K562 (cell line): ENCODE data around the gene CPN2. TPM values are rescaled to one million over a fixed set of nuclear protein-coding genes. Genes with fewer than 3 reads are reported as not detected.

ENCODE experiments used
- ATAC-seq: fragments of 200-7000 bp; cut with Tn5 transposase; 3 replicates; pipeline ENCODE4 v1.9.1; 2020; ENCODE audit warnings: moderate library complexity
- BruUV-seq: library from RNA; stranded (reverse); fragments of 400-500 nt; replicated peaks from 2 replicates; lab custom pipeline; 2021; lab: Mats Ljungman, UMichigan
- CTCF ChIA-PET: fragments of 300-600 bp; formaldehyde crosslinking; extraction: SDS; loops from one replicate; lab custom pipeline; 2021; ENCODE audit warnings: low intra/inter-chr PET ratio; lab: Yijun Ruan, JAX
- POLR2A ChIA-PET: fragments of 300-600, 350-650 bp; sonication (Branson Sonifier 250); formaldehyde crosslinking; extraction: SDS; loops from one replicate; lab custom pipeline; 2021; ENCODE audit warnings: antibody characterized with exemption, inconsistent platforms; lab: Yijun Ruan, JAX
- DNase-seq, 4 experiments: peaks; one replicate each; pipeline versions ENCODE4 v3.0.0 to v3.0.0-alpha.2; 2011 to 2018; ENCODE audit warnings: low spot score in 3 of 4, mixed read lengths in 3 of 4; ENCODE audit errors: extremely low read depth in 1 of 4
- FAIRE-seq: peaks from 2 replicates; lab custom pipeline; 2011; peaks lifted over from hg19 to GRCh38; lab: Jason Lieb, UNC
- H2AFZ ChIP-seq: 2 replicates; pipeline ENCODE4 v1.6.0; 2011; ENCODE audit warnings: low read depth, low read length, control low read depth, inconsistent platforms
- H3K27ac ChIP-seq: fragments of 200-600 bp; 3 replicates; pipeline ENCODE4 v1.8.0; 2011; ENCODE audit warnings: low read depth, mild to moderate bottlenecking, control low read depth, inconsistent platforms, low read length, moderate library complexity, mixed read lengths; ENCODE audit errors: extremely low read depth
- H3K27me3 ChIP-seq, 2 experiments: fragments of 300-600 bp in 1 of 2; 2 replicates in 1 of 2; 3 replicates in 1 of 2; pipeline versions ENCODE4 v1.6.0 to v1.8.0; 2011; ENCODE audit warnings: inconsistent platforms in 2 of 2, low read length in 2 of 2, mild to moderate bottlenecking in 1 of 2, mixed read lengths in 1 of 2, moderate library complexity in 1 of 2; ENCODE audit not compliant: control insufficient read depth in 2 of 2, insufficient read depth in 2 of 2
- H3K36me3 ChIP-seq: fragments of 300-600 bp; 3 replicates; pipeline ENCODE4 v1.8.0; 2011; ENCODE audit warnings: mild to moderate bottlenecking, low read length, inconsistent platforms; ENCODE audit not compliant: control insufficient read depth, insufficient read depth
- H3K4me1 ChIP-seq, 2 experiments: fragments of 200-600 bp in 1 of 2; replicated peaks in 1 of 2; 2 replicates in 1 of 2; 3 replicates in 1 of 2; pipeline versions ENCODE4 v1.5.1 to v1.8.0; 2011; ENCODE audit warnings: inconsistent platforms in 2 of 2, low read length in 2 of 2, mild to moderate bottlenecking in 1 of 2, mixed read lengths in 1 of 2, moderate library complexity in 1 of 2; ENCODE audit not compliant: control insufficient read depth in 2 of 2, insufficient read depth in 2 of 2
- H3K4me2 ChIP-seq: 2 replicates; pipeline ENCODE4 v1.6.1; 2011; ENCODE audit warnings: low read length, control low read depth, inconsistent platforms, mixed read lengths; ENCODE audit not compliant: insufficient read depth
- H3K4me3 ChIP-seq: fragments of 200-600 bp; sonication (generic), shearing (Covaris generic); 2 replicates; pipeline ENCODE4 v1.5.1; 2016; ENCODE audit warnings: control low read depth, inconsistent platforms
- H3K79me2 ChIP-seq: fragments of 200-600 bp; 3 replicates; pipeline ENCODE4 v1.8.0; 2011; ENCODE audit warnings: low read length, inconsistent platforms; ENCODE audit not compliant: control insufficient read depth, insufficient read depth
- H3K9ac ChIP-seq, 2 experiments: 2 replicates each; pipeline versions ENCODE4 v1.6.0 to v1.6.1; 2011; ENCODE audit warnings: low read depth in 2 of 2, low read length in 2 of 2, control low read depth in 1 of 2, inconsistent platforms in 1 of 2, mild to moderate bottlenecking in 1 of 2, mixed read lengths in 1 of 2; ENCODE audit not compliant: insufficient read depth in 1 of 2
- H3K9me1 ChIP-seq: one replicate; pipeline ENCODE4 v1.6.0; 2011; ENCODE audit warnings: inconsistent platforms, mild to moderate bottlenecking, low read length, moderate library complexity; ENCODE audit not compliant: control insufficient read depth, insufficient read depth
- H3K9me3 ChIP-seq: replicated peaks from 2 replicates; pipeline ENCODE4 v1.5.1; 2011; ENCODE audit warnings: low read depth, low read length, inconsistent platforms; ENCODE audit not compliant: control insufficient read depth, insufficient read depth
- H4K20me1 ChIP-seq: replicated peaks from 2 replicates; pipeline ENCODE4 v1.6.1; 2011; ENCODE audit warnings: low read length, inconsistent platforms, mixed read lengths; ENCODE audit not compliant: control insufficient read depth, insufficient read depth
- CBX3 ChIP-seq, 2 experiments: IDR thresholded peaks; 1 replicate in 1 of 2; 2 replicates in 1 of 2; pipeline ENCODE4 v1.6.1; 2012; ENCODE audit warnings: inconsistent platforms in 2 of 2, low read length in 2 of 2, borderline replicate concordance in 1 of 2, control low read depth in 1 of 2
- GTF2A2 ChIP-seq: IDR thresholded peaks from 2 replicates; pipeline ENCODE4 v1.6.1; 2016; ENCODE audit warnings: mild to moderate bottlenecking, missing genetic modification characterization, missing compliant biosample characterization
- HDAC2 ChIP-seq: fragments of 450-650 bp; IDR thresholded peaks from 2 replicates; pipeline ENCODE4 v1.6.1; 2016; ENCODE audit warnings: mild to moderate bottlenecking
- KAT7 ChIP-seq: sonication (generic); formaldehyde crosslinking; IDR thresholded peaks from 2 replicates; pipeline ENCODE4 v1.8.0; 2022; ENCODE audit warnings: missing genetic modification reagents, mild to moderate bottlenecking, borderline replicate concordance
- MLX ChIP-seq, 2 experiments: fragments of 450-650 bp in 1 of 2; sonication (generic) in 1 of 2; formaldehyde crosslinking; conservative IDR thresholded peaks; 2 replicates each; pipeline versions ENCODE4 v1.4.0 to v1.8.1; 2020 to 2022; ENCODE audit warnings: mild to moderate bottlenecking in 1 of 2, missing genetic modification reagents in 1 of 2
- RB1 ChIP-seq: fragments of 450-650 bp; IDR thresholded peaks from 2 replicates; pipeline ENCODE4 v1.6.1; 2017; ENCODE audit warnings: low read depth, mild to moderate bottlenecking
- SMARCB1 ChIP-seq: IDR thresholded peaks from 2 replicates; pipeline ENCODE4 v1.6.1; 2011; ENCODE audit warnings: improper control_type of control experiment, low read depth; ENCODE audit not compliant: insufficient read length
- TARDBP ChIP-seq: fragments of 450-650 bp; IDR thresholded peaks from 2 replicates; pipeline ENCODE4 v1.6.1; 2016
- TBP ChIP-seq: optimal IDR thresholded peaks from 2 replicates; pipeline ENCODE3; 2011; ENCODE audit warnings: low read depth, low read length, improper control_type of control experiment
- ZNF143 ChIP-seq: sonication (generic); formaldehyde crosslinking; IDR thresholded peaks from 2 replicates; pipeline ENCODE4 v1.9.0; 2022; ENCODE audit warnings: mild to moderate bottlenecking, missing genetic modification reagents
- ZNF232 ChIP-seq: sonication (generic); formaldehyde crosslinking; IDR thresholded peaks from 2 replicates; pipeline ENCODE4 v1.8.0; 2022; ENCODE audit warnings: mild to moderate bottlenecking, missing genetic modification reagents
- ZNF707 ChIP-seq: fragments of 250-450 bp; sonication (Bioruptor Pico); conservative IDR thresholded peaks from 2 replicates; pipeline ENCODE4 v1.8.0; 2022; ENCODE audit warnings: inconsistent platforms, mild to moderate bottlenecking, moderate library complexity
- WGBS: fragments of 100-300 bp; shearing (Covaris generic); methylation state at CpG from one replicate; pipeline ENCODE4 v1.1.6; 2016; ENCODE audit warnings: low coverage, mixed read lengths; ENCODE audit not compliant: insufficient coverage; ENCODE audit errors: missing lambda C conversion rate; 5-methylcytosine and 5-hydroxymethylcytosine counted together
- in situ Hi-C: fragments of 300-500 bp; cut with MboI; formaldehyde crosslinking; loops from 4 replicates; pipeline ENCODE4 v1.15.0; 2018; ENCODE audit warnings: inconsistent platforms, mixed read lengths
- intact Hi-C: fragments of 100-400 bp; cut with micrococcal nuclease; formaldehyde crosslinking; loops from 2 replicates; pipeline ENCODE4 v1.14.2; 2022
- polyA plus RNA-seq, 8 experiments: library from polyadenylated mRNA; depleted of rRNA in 4 of 8; stranded (reverse) in 5 of 8; unstranded in 3 of 8; fragments of >200 nt; fragmentation: Nextera tagmentation in 2 of 8; fragmentation: Illumina TruSeq in 1 of 8; extraction: Ambion mirVana in 2 of 8; extraction: Trizol in 1 of 8; gene quantifications; 2 replicates each; pipeline versions ENCODE4 v1.2.1 to v1.2.3, GENCODE V29; 2011 to 2014; ENCODE audit warnings: inconsistent platforms in 1 of 8, missing spikeins in 1 of 8
- total RNA-seq, 7 experiments: library from RNA; depleted of rRNA in 6 of 7; stranded (reverse); fragments of >200 nt in 6 of 7; fragmentation: Illumina TruSeq in 2 of 7; extraction: Trizol in 2 of 7; gene quantifications; 2 replicates each; pipeline versions ENCODE4 v1.2.1 to v1.2.3, GENCODE V29; 2011 to 2021; ENCODE audit warnings: low replicate concordance in 1 of 7
- TF ChIP-seq, protein P1 (sequence below): conservative IDR thresholded peaks from 2 replicates; pipeline ENCODE4 v1.6.1; 2011; ENCODE audit warnings: low read depth, mild to moderate bottlenecking, low read length; ENCODE audit not compliant: control insufficient read depth
- TF ChIP-seq, protein P2 (sequence below): sonication (generic); formaldehyde crosslinking; IDR thresholded peaks from 2 replicates; pipeline ENCODE4 v1.8.0; 2023; ENCODE audit warnings: mild to moderate bottlenecking, missing genetic modification reagents

The CPN2 gene
- total and polyA plus RNA-seq, 9 of the 15 experiments (the other 6 are each of a cell fraction or from before 2014, with no cell fraction given): not detected

GRCh38 chr3:194381460-194381875 is 30.3 kb upstream of the CPN2 start:
- CTCF ChIA-PET: no interaction called here
- in situ Hi-C loops: no loop called here
- H3K9ac ChIP-seq: no peak overlapping the region
- H3K4me1 ChIP-seq: peaks cover 0 to 5% of the 10 kb centered on the region in 2 experiments; a peak in 2 of 5 replicates
- no peaks in the 10 kb centered on the region for H3K36me3 ChIP-seq
- no peak overlapping the region for H2AFZ ChIP-seq
- BruUV-seq: no TSS peak
- ATAC-seq: no peak; the same call in 2 of the 3 replicates
- no peaks in the 10 kb centered on the region for H3K79me2 ChIP-seq
- no peaks in the 10 kb centered on the region for H3K9me3 ChIP-seq
- peaks cover 61 to 85% of the 10 kb centered on the region in 2 experiments for H3K27me3 ChIP-seq
- no peaks in the 10 kb centered on the region; the same call in 1 of the 2 replicates for H4K20me1 ChIP-seq
- no peaks in the 10 kb centered on the region for H3K9me1 ChIP-seq
- no peak overlapping the region for H3K4me3 ChIP-seq
- FAIRE-seq: no peak
- H3K27ac ChIP-seq: no peak overlapping the region
- 9% methylated on average over 17 of the region's 17 CpGs for WGBS
- intact Hi-C loops: no loop called here
- no peak overlapping the region for H3K4me2 ChIP-seq
- DNase-seq: no peak
- POLR2A ChIA-PET: interaction anchor here (1.8 kb wide), 1 partner anchor 15 kb away, joined by 5 read pairs; no protein-coding TSS in a partner anchor
- TF ChIP-seq ZNF707 (CRISPR knock-in tag) (no peak), CBX3 (IDR thresholded peaks at IDR 0.05; ENCODE audit: borderline replicate concordance in 1 of 2, low read length in 2 of 2) (no peak), MLX (CRISPR knock-in tag; conservative IDR thresholded peaks at IDR 0.05) (no peak), TARDBP (no peak), ZNF143 (CRISPR knock-in tag) (no peak), RB1 (no peak), ZNF232 (CRISPR knock-in tag) (no peak), HDAC2 (no peak), SMARCB1 (no peak), TBP (no peak), KAT7 (CRISPR knock-in tag) (no peak), GTF2A2 (tag) (no peak)
- TF ChIP-seq, protein P1, sequence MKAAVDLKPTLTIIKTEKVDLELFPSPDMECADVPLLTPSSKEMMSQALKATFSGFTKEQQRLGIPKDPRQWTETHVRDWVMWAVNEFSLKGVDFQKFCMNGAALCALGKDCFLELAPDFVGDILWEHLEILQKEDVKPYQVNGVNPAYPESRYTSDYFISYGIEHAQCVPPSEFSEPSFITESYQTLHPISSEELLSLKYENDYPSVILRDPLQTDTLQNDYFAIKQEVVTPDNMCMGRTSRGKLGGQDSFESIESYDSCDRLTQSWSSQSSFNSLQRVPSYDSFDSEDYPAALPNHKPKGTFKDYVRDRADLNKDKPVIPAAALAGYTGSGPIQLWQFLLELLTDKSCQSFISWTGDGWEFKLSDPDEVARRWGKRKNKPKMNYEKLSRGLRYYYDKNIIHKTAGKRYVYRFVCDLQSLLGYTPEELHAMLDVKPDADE: no peak
- TF ChIP-seq, protein P2, sequence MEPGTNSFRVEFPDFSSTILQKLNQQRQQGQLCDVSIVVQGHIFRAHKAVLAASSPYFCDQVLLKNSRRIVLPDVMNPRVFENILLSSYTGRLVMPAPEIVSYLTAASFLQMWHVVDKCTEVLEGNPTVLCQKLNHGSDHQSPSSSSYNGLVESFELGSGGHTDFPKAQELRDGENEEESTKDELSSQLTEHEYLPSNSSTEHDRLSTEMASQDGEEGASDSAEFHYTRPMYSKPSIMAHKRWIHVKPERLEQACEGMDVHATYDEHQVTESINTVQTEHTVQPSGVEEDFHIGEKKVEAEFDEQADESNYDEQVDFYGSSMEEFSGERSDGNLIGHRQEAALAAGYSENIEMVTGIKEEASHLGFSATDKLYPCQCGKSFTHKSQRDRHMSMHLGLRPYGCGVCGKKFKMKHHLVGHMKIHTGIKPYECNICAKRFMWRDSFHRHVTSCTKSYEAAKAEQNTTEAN (CRISPR knock-in tag): no peak
